Mucosa of descending colon (tissue), 3 donors: ENCODE results near the gene PHACTR1. TPM values are rescaled to one million over a fixed set of nuclear protein-coding genes. Genes with fewer than 3 reads are reported as not detected.

Experiments used
- ATAC-seq: fragments of 200-7000 bp; cut with Tn5 transposase; one replicate; pipeline ENCODE4 v1.9.1; 2020; ENCODE audit warnings: mild to moderate bottlenecking, moderate library complexity
- DNase-seq, 3 donors: peaks; one replicate each; pipeline ENCODE4 v3.0.0-alpha.2; 2020
- H3K36me3 ChIP-seq: fragments of 200-600 bp; one replicate; pipeline ENCODE4 v1.8.0; 2021; ENCODE audit warnings: low read depth, mild to moderate bottlenecking
- H3K4me1 ChIP-seq: fragments of 200-600 bp; one replicate; pipeline ENCODE4 v1.8.0; 2021; ENCODE audit warnings: low read depth, mild to moderate bottlenecking
- H3K4me3 ChIP-seq: fragments of 200-600 bp; one replicate; pipeline ENCODE4 v1.8.0; 2021; ENCODE audit warnings: mild to moderate bottlenecking
- H3K9me3 ChIP-seq: fragments of 200-600 bp; one replicate; pipeline ENCODE4 v1.8.0; 2021; ENCODE audit warnings: mild to moderate bottlenecking
- intact Hi-C, 2 donors: fragments of 100-400 bp; cut with DNase I in 1 of 2; cut with micrococcal nuclease in 1 of 2; formaldehyde crosslinking; loops; one replicate each; pipeline versions ENCODE4 v1.11.0 to v1.11.1; 2022; cut with DNase I, micrococcal nuclease
- total RNA-seq, 3 donors: library from RNA; stranded (reverse); fragmentation: NEBNext Ultra II Directional in 2 of 3; extraction: Animal tissue kit (Norgen Biotek cat#: 25700) in 2 of 3; gene quantifications; one replicate each; pipeline versions ENCODE4 v1.2.1 to v1.2.4, GENCODE V29; 2021 to 2023
- TF ChIP-seq, protein P1 (sequence below): fragments of 200-600 bp; IDR thresholded peaks from one replicate; pipeline ENCODE4 v1.8.0; 2022; ENCODE audit warnings: antibody characterized with exemption, mild to moderate bottlenecking
- donor health status: DM: no; HTN: no; CAD: no; lungs with moderate emphysema.
- donor health status: DM: no; HTN: no; CAD: no.
- donor health status: DM: no; HTN: yes; CAD: no.

The PHACTR1 gene
- total RNA-seq, 3 donors from 2014 or later, result 2.7 to 4.7 (median 3.1) TPM

DNA sequence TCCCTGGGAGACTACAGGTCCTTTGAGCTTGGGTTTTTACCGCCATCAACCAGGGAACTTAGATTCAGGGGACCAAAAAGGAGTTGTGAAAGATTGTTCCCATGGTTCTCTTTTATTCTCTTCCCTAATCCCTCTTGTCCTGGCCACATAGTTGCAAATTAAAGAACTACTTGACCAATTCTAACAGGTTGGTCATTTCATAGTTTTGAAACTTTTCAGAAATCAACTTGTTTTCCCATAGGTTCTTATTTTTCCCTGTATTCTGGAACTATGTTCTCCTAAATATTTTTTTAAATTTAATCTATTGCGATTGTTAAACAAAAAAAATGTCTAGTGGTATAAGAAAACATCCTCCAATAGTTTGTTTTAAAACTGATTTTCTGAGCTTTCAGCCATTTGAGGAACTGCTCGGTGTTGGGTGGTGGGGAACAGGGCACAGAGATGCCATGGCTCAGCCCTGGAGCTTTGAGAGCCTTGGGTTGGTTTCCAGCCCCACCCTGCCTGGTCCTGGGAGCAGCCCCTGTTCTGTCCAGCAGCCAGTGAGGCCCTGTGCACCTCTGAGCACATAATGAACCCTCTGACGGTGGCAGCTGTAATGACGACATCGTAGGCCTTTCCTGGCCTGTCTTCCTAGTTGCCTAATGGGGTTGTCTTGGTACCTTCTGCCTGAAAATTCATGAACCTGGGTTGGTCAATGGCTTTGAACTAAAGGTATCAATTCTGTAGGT is 558.3 kb downstream of the PHACTR1 start:
- intact Hi-C loops, result no loop called here
- H3K9me3 ChIP-seq, result no peaks in the 10 kb centered on the region
- no peak for DNase-seq
- no peak overlapping the region for H3K4me3 ChIP-seq
- H3K36me3 ChIP-seq, result no peaks in the 10 kb centered on the region
- TF ChIP-seq, protein P1, sequence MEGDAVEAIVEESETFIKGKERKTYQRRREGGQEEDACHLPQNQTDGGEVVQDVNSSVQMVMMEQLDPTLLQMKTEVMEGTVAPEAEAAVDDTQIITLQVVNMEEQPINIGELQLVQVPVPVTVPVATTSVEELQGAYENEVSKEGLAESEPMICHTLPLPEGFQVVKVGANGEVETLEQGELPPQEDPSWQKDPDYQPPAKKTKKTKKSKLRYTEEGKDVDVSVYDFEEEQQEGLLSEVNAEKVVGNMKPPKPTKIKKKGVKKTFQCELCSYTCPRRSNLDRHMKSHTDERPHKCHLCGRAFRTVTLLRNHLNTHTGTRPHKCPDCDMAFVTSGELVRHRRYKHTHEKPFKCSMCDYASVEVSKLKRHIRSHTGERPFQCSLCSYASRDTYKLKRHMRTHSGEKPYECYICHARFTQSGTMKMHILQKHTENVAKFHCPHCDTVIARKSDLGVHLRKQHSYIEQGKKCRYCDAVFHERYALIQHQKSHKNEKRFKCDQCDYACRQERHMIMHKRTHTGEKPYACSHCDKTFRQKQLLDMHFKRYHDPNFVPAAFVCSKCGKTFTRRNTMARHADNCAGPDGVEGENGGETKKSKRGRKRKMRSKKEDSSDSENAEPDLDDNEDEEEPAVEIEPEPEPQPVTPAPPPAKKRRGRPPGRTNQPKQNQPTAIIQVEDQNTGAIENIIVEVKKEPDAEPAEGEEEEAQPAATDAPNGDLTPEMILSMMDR, result no peak
- H3K4me1 ChIP-seq, result no peaks in the 10 kb centered on the region
- peak; percentile 8 for ATAC-seq

DNA sequence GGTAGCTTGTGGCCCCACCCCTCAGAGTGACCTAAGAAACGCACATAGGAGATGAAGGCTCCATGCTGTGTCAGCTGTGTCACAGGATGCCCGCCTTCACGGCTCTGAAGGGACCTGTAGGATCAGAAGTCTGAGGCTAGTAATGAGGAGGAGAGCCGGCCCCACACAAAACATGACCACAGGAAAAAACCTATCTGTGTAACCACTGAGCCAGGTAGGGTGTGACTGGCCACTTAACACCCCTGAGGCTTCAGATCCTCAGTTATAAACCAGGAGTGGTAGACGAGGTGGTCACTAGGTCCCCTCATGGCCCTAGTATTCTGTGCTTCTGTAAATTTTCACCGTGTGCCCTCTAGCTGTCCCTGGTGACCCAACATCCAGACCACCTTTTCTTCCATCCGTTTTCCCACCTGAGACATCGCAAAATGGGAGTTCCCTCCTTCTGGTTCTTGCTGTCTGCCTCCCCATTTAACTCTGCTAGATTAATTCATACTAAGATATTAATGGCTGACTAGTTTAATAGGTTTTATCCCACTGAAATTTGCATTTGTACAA is 558.9 kb downstream of the PHACTR1 start:
- Histone ChIP-seq H3K4me1 (no peaks in the 10 kb centered on the region), H3K4me3 (no peak overlapping the region), H3K9me3 (no peaks in the 10 kb centered on the region), H3K36me3 (no peaks in the 10 kb centered on the region)
- no peak for ATAC-seq
- intact Hi-C loops, result no loop called here
- no peak for DNase-seq
- TF ChIP-seq, protein P1, result no peak

DNA sequence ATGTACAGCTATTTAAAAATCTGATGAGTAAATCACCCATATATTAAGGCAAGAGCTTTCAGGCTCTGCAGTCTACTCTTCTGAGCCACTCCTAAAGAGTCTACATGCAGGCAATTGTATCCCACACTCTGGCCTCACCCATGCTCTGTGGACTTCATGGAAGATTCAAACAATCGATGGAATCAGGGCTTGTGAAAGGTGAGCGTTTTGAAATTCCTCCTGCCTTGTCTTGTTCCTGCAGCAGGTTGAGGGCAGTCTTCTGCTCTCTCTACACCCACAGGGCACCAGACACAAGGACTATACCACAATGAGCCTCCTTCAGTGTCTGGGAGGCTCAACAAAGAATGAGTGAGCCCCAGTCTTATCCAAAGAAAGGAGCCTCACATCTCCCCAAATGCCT is 560.7 kb downstream of the PHACTR1 start:
- DNase-seq (no peak), ATAC-seq (no peak)
- Histone ChIP-seq H3K36me3 (no peaks in the 10 kb centered on the region), H3K9me3 (no peaks in the 10 kb centered on the region), H3K4me1 (no peaks in the 10 kb centered on the region), H3K4me3 (no peak overlapping the region)
- TF ChIP-seq, protein P1, result no peak
- intact Hi-C loops, result no loop called here

DNA sequence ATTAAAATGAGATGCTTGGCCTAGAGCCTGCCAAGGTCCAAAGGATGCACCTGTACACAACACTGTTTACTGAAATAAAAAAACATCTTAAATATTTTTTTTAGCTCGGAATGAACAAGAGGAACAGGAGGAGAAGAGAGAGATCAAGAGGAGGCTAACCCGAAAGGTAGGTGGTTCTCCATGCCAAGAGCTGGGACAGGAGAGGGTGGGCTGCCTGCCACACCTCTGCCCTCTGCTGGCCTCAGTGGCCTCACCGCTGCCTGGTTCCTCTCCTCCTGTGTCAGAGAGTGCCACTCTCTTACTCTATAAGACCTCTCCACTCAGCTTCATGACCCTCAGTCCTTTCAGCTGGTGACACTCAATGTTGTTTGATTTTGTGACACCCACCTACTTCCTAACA is 561.6 kb downstream of the PHACTR1 start:
- Histone ChIP-seq H3K4me1 (no peaks in the 10 kb centered on the region), H3K4me3 (no peak overlapping the region), H3K9me3 (no peaks in the 10 kb centered on the region), H3K36me3 (no peaks in the 10 kb centered on the region)
- TF ChIP-seq, protein P1, result no peak
- ATAC-seq (no peak), DNase-seq (no peak)
- intact Hi-C loops, result no loop called here

DNA sequence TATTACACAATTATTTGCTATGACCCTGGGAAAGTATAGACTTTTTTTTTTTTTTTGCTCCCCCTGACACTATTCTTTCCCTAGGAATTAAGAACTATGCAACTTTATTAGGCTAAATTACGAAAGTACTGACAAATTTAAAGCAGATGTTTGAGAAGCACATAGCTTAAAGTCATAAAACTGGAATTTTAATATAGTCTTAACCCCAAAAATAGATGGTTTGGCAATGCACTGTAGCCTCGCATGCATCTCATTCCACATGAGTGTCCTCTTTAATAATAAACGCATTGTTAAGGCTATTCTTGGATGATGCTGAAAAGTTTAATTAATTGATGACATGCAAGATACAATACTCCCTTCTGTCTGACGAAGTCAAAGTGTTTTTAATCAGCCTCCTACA is 562.4 kb downstream of the PHACTR1 start:
- H3K4me3 ChIP-seq, result no peak overlapping the region
- DNase-seq (no peak), ATAC-seq (no peak)
- no peaks in the 10 kb centered on the region for H3K36me3 ChIP-seq
- intact Hi-C loops, result no loop called here
- TF ChIP-seq, protein P1, result no peak
- no peaks in the 10 kb centered on the region for H3K9me3 ChIP-seq
- no peaks in the 10 kb centered on the region for H3K4me1 ChIP-seq
